K562 (cell line): ENCODE measurements around the gene THSD8. TPM values are rescaled to one million over a fixed set of nuclear protein-coding genes. Genes with fewer than 3 reads are reported as not detected.

Experiments used
- BMI1 ChIP-seq: fragments of 150-350 bp; IDR thresholded peaks from 2 replicates; pipeline ENCODE4 v1.6.1; 2014; ENCODE audit warnings: low read length
- CBX1 ChIP-seq: sonication (generic); IDR thresholded peaks from 2 replicates; pipeline ENCODE4 v1.6.1; 2016; ENCODE audit warnings: antibody characterized with exemption, low read depth, mild to moderate bottlenecking
- CREB3 ChIP-seq: fragments of 450-650 bp; conservative IDR thresholded peaks from 2 replicates; pipeline ENCODE4 v1.6.1; 2016; ENCODE audit warnings: missing genetic modification characterization, low read depth, mild to moderate bottlenecking, missing compliant biosample characterization, moderate library complexity
- ESRRA ChIP-seq: fragments of 450-650 bp; IDR thresholded peaks from 2 replicates; pipeline ENCODE4 v1.6.1; 2014; ENCODE audit warnings: low read depth, mild to moderate bottlenecking, moderate library complexity, borderline replicate concordance
- ETV5 ChIP-seq: sonication (generic); formaldehyde crosslinking; IDR thresholded peaks from 2 replicates; pipeline ENCODE4 v1.4.0; 2020; ENCODE audit warnings: low read depth, mild to moderate bottlenecking, missing genetic modification reagents
- GABPA ChIP-seq: fragments of 200-800 bp; sonication (Bioruptor generic); conservative IDR thresholded peaks from 2 replicates; pipeline ENCODE4 v1.6.1; 2016; ENCODE audit warnings: low read depth, missing genetic modification characterization, missing compliant biosample characterization
- GABPB2 ChIP-seq: fragments of 250-450 bp; sonication (Bioruptor Pico); conservative IDR thresholded peaks from 2 replicates; pipeline ENCODE4 v1.5.1; 2021; ENCODE audit warnings: mild to moderate bottlenecking
- HNRNPL ChIP-seq: fragments of 200-400 bp; formaldehyde crosslinking; IDR thresholded peaks from 2 replicates; pipeline ENCODE4 v1.6.1; 2017; ENCODE audit warnings: low read depth, mild to moderate bottlenecking, low read length
- MCM5 ChIP-seq: fragments of 450-650 bp; IDR thresholded peaks from 2 replicates; pipeline ENCODE4 v1.6.1; 2016; ENCODE audit warnings: low read depth
- MIER1 ChIP-seq: fragments of 450-650 bp; IDR thresholded peaks from 2 replicates; pipeline ENCODE4 v1.6.1; 2016; ENCODE audit warnings: antibody characterized with exemption, mild to moderate bottlenecking, low read depth
- NEUROD1 ChIP-seq: fragments of 150-350 bp; IDR thresholded peaks from 2 replicates; pipeline ENCODE4 v1.6.1; 2014; ENCODE audit warnings: borderline replicate concordance, low read length, low read depth; ENCODE audit not compliant: partially characterized antibody
- NKRF ChIP-seq: fragments of 450-650 bp; IDR thresholded peaks from 2 replicates; pipeline ENCODE4 v1.6.1; 2016; ENCODE audit warnings: borderline replicate concordance
- RFX7 ChIP-seq: fragments of 250-450 bp; sonication (Bioruptor Pico); IDR thresholded peaks from 2 replicates; pipeline ENCODE4 v1.5.1; 2021; ENCODE audit warnings: mild to moderate bottlenecking
- SRSF1 ChIP-seq: fragments of 200-400 bp; formaldehyde crosslinking; IDR thresholded peaks from 2 replicates; pipeline ENCODE4 v1.6.1; 2017; ENCODE audit warnings: mild to moderate bottlenecking, low read depth, low read length, moderate library complexity
- THAP12 ChIP-seq: fragments of 250-450 bp; sonication (Bioruptor Pico); IDR thresholded peaks from 2 replicates; pipeline ENCODE4 v1.9.0; 2021; ENCODE audit warnings: mild to moderate bottlenecking, inconsistent platforms
- ZNF146 ChIP-seq: IDR thresholded peaks from one replicate; pipeline ENCODE4 v1.6.1; 2018; ENCODE audit warnings: missing compliant biosample characterization; ENCODE audit not compliant: unreplicated experiment
- ZNF24 ChIP-seq: fragments of 450-650 bp; IDR thresholded peaks from 2 replicates; pipeline ENCODE4 v1.6.1; 2016
- ZNF41 ChIP-seq: fragments of 250-450 bp; sonication (Bioruptor Pico); conservative IDR thresholded peaks from 2 replicates; pipeline ENCODE4 v1.4.0; 2020; ENCODE audit warnings: mild to moderate bottlenecking
- ZNF511 ChIP-seq: sonication (generic); formaldehyde crosslinking; IDR thresholded peaks from 2 replicates; pipeline ENCODE4 v1.8.0; 2022; ENCODE audit warnings: mild to moderate bottlenecking, missing genetic modification reagents
- ZNF57 ChIP-seq: fragments of 450-650 bp; formaldehyde crosslinking; IDR thresholded peaks from 2 replicates; pipeline ENCODE4 v1.4.0; 2020; ENCODE audit warnings: mild to moderate bottlenecking, moderate library complexity
- ZNF695 ChIP-seq: fragments of 450-650 bp; formaldehyde crosslinking; IDR thresholded peaks from 2 replicates; pipeline ENCODE4 v1.4.0; 2020; ENCODE audit warnings: mild to moderate bottlenecking, moderate library complexity
- ZNF778 ChIP-seq: fragments of 450-650 bp; formaldehyde crosslinking; IDR thresholded peaks from 2 replicates; pipeline ENCODE4 v1.4.0; 2020; ENCODE audit warnings: mild to moderate bottlenecking, moderate library complexity
- polyA plus RNA-seq, 8 experiments: library from polyadenylated mRNA; depleted of rRNA in 4 of 8; stranded (reverse) in 5 of 8; unstranded in 3 of 8; fragments of >200 nt; fragmentation: Nextera tagmentation in 2 of 8; fragmentation: Illumina TruSeq in 1 of 8; extraction: Ambion mirVana in 2 of 8; extraction: Trizol in 1 of 8; gene quantifications; 2 replicates each; pipeline versions ENCODE4 v1.2.1 to v1.2.3, GENCODE V29; 2011 to 2014; ENCODE audit warnings: inconsistent platforms in 1 of 8, missing spikeins in 1 of 8
- total RNA-seq, 7 experiments: library from RNA; depleted of rRNA in 6 of 7; stranded (reverse); fragments of >200 nt in 6 of 7; fragmentation: Illumina TruSeq in 2 of 7; extraction: Trizol in 2 of 7; gene quantifications; 2 replicates each; pipeline versions ENCODE4 v1.2.1 to v1.2.3, GENCODE V29; 2011 to 2021; ENCODE audit warnings: low replicate concordance in 1 of 7

THSD8 gene
- total and polyA plus RNA-seq, 9 of the 15 experiments (the other 6 are each of a cell fraction or from before 2014, with no cell fraction given) = 8.4 to 42.4 (median 19.9) TPM; not detected in 2

- TF ChIP-seq ETV5 = peak; percentile 68; the same call in 1 of the 2 replicates
- no peak for TF ChIP-seq ZNF146 (CRISPR knock-in tag)
- no peak for TF ChIP-seq CREB3 (tag)
- TF ChIP-seq MIER1 = no peak
- TF ChIP-seq ZNF511 = no peak
- TF ChIP-seq ZNF41 (CRISPR knock-in tag) = no peak
- no peak for TF ChIP-seq NKRF
- no peak for TF ChIP-seq BMI1
- TF ChIP-seq HNRNPL = peak; percentile 100
- no peak for TF ChIP-seq ZNF695 (CRISPR knock-in tag)
- no peak for TF ChIP-seq MCM5
- 0 out of 2 replicates have a peak, but pooled peaks have one; percentile 25 for TF ChIP-seq THAP12 (CRISPR knock-in tag)
- no peak for TF ChIP-seq ZNF778 (CRISPR knock-in tag)
- 0 out of 2 replicates have a peak, but pooled peaks have one; percentile 29 for TF ChIP-seq ZNF57 (CRISPR knock-in tag)
- TF ChIP-seq ZNF24 = no peak
- TF ChIP-seq CBX1 = no peak; the same call in 1 of the 2 replicates
- TF ChIP-seq NEUROD1 = no peak
- TF ChIP-seq GABPB2 = no peak
- TF ChIP-seq RFX7 (CRISPR knock-in tag) = no peak
- peak; percentile 60; the same call in 1 of the 2 replicates for TF ChIP-seq ESRRA
- TF ChIP-seq SRSF1 = no peak
- TF ChIP-seq GABPA (tag) = no peak
Measured at GRCh38 chr19:12793290-12794195, 8.3 kb upstream of the THSD8 start (continued).
